Activated CD4-positive, alpha-beta T cell treated with anti-CD3 and anti-CD28 coated beads, Interleukin-2, amount 10 ng/mL, durations not matched to agents 7 days and 5 days (primary cell): ENCODE results near the gene UMAD1. TPM values are rescaled to one million over a fixed set of nuclear protein-coding genes. Genes with fewer than 3 reads are reported as not detected.

Experiments used
- CTCF ChIA-PET: fragments of 350-600 bp; sonication (Branson Sonifier 250); formaldehyde crosslinking; loops from one replicate; lab custom pipeline; 2021; ENCODE audit warnings: antibody characterized with exemption; lab: Charles Lee
- POLR2A ChIA-PET: fragments of 350-600 bp; sonication (Branson Sonifier 250); formaldehyde crosslinking; loops from one replicate; lab custom pipeline; 2021; ENCODE audit warnings: antibody characterized with exemption; lab: Charles Lee
- DNase-seq: peaks from one replicate; pipeline ENCODE4 v3.0.0-alpha.2; 2020
- H3K27ac Mint-ChIP-seq: one replicate; pipeline ENCODE4 v1.8.0; 2021; ENCODE audit warnings: mild to moderate bottlenecking, moderate library complexity, mixed read lengths
- H3K27me3 Mint-ChIP-seq: one replicate; pipeline ENCODE4 v1.8.0; 2021; ENCODE audit warnings: mixed read lengths
- H3K36me3 Mint-ChIP-seq: one replicate; pipeline ENCODE4 v1.8.0; 2021; ENCODE audit warnings: low read depth, mixed read lengths
- H3K4me1 Mint-ChIP-seq: one replicate; pipeline ENCODE4 v1.8.0; 2021; ENCODE audit warnings: mixed read lengths
- H3K4me3 Mint-ChIP-seq: one replicate; pipeline ENCODE4 v1.8.0; 2021; ENCODE audit warnings: mild to moderate bottlenecking, moderate library complexity, mixed read lengths
- H3K9me3 Mint-ChIP-seq: one replicate; pipeline ENCODE4 v1.8.0; 2021; ENCODE audit warnings: mixed read lengths
- total RNA-seq, 2 experiments: library from RNA; stranded (reverse); gene quantifications; one replicate each; pipeline ENCODE4 v1.2.3, GENCODE V29; 2021

The UMAD1 gene
- total RNA-seq, 2 experiments from 2014 or later, result 16.3 to 16.4 TPM

GRCh38 chr7:7870555-7870954 lies 230.0 kb downstream of the UMAD1 start:
- ChIA-PET CTCF (no interaction called here), POLR2A (no interaction called here)
- Mint-ChIP-seq H3K27me3 (no peaks in the 10 kb centered on the region), H3K27ac (no peak overlapping the region), H3K9me3 (peaks cover 2% of the 10 kb centered on the region), H3K4me3 (no peak overlapping the region), H3K36me3 (peaks cover 5% of the 10 kb centered on the region), H3K4me1 (no peaks in the 10 kb centered on the region)
- no peak for DNase-seq

- Mint-ChIP-seq H3K4me1 (no peaks in the 10 kb centered on the region), H3K27ac (no peak overlapping the region), H3K4me3 (no peak overlapping the region), H3K27me3 (no peaks in the 10 kb centered on the region), H3K36me3 (peaks cover 5% of the 10 kb centered on the region), H3K9me3 (peaks cover 2% of the 10 kb centered on the region)
- ChIA-PET POLR2A (no interaction called here), CTCF (no interaction called here)
- DNase-seq, result no peak
Measured at GRCh38 chr7:7876419-7876818, 235.9 kb downstream of the UMAD1 start.

GRCh38 chr7:7881581-7881980 lies 241.0 kb downstream of the UMAD1 start:
- ChIA-PET POLR2A (no interaction called here), CTCF (no interaction called here)
- no peaks in the 10 kb centered on the region for H3K9me3 Mint-ChIP-seq

GRCh38 chr7:7882888-7883287 lies 242.3 kb downstream of the UMAD1 start:
- POLR2A ChIA-PET, result no interaction called here
- Mint-ChIP-seq H3K27ac (no peak overlapping the region), H3K4me1 (no peaks in the 10 kb centered on the region), H3K9me3 (no peaks in the 10 kb centered on the region), H3K36me3 (no peaks in the 10 kb centered on the region), H3K4me3 (no peak overlapping the region), H3K27me3 (no peaks in the 10 kb centered on the region)
- no peak for DNase-seq
- CTCF ChIA-PET, result no interaction called here

More at GRCh38 chr7:7881581-7881980, 241.0 kb downstream of the UMAD1 start:
- Mint-ChIP-seq H3K27me3 (no peaks in the 10 kb centered on the region), H3K27ac (no peak overlapping the region), H3K4me3 (no peak overlapping the region), H3K4me1 (no peaks in the 10 kb centered on the region), H3K36me3 (no peaks in the 10 kb centered on the region)
- no peak for DNase-seq

- ChIA-PET POLR2A (no interaction called here), CTCF (no interaction called here)
- Mint-ChIP-seq H3K4me1 (no peaks in the 10 kb centered on the region), H3K9me3 (no peaks in the 10 kb centered on the region), H3K27ac (no peak overlapping the region), H3K36me3 (no peaks in the 10 kb centered on the region), H3K4me3 (no peak overlapping the region), H3K27me3 (no peaks in the 10 kb centered on the region)
- no peak for DNase-seq
Measured at GRCh38 chr7:7883394-7883793, 242.8 kb downstream of the UMAD1 start.

GRCh38 chr7:7884855-7885254 lies 244.3 kb downstream of the UMAD1 start:
- POLR2A ChIA-PET, result no interaction called here
- no peak overlapping the region for H3K4me3 Mint-ChIP-seq
- no peaks in the 10 kb centered on the region for H3K27me3 Mint-ChIP-seq
- H3K9me3 Mint-ChIP-seq, result no peaks in the 10 kb centered on the region
- no peaks in the 10 kb centered on the region for H3K4me1 Mint-ChIP-seq
- no peak overlapping the region for H3K27ac Mint-ChIP-seq
- H3K36me3 Mint-ChIP-seq, result no peaks in the 10 kb centered on the region
- CTCF ChIA-PET, result interaction anchor here (0.6 kb wide), 1 partner anchor 52 kb away, joined by 3 read pairs; no protein-coding TSS in a partner anchor
- no peak for DNase-seq

GRCh38 chr7:7889791-7890568 lies 249.4 kb downstream of the UMAD1 start:
- CTCF ChIA-PET, result no interaction called here
- DNase-seq, result no peak
- Mint-ChIP-seq H3K36me3 (no peaks in the 10 kb centered on the region), H3K27me3 (no peaks in the 10 kb centered on the region), H3K4me1 (no peaks in the 10 kb centered on the region), H3K9me3 (no peaks in the 10 kb centered on the region), H3K4me3 (no peak overlapping the region), H3K27ac (no peak overlapping the region)
- POLR2A ChIA-PET, result no interaction called here

- ChIA-PET POLR2A (no interaction called here), CTCF (no interaction called here)
- Mint-ChIP-seq H3K27ac (no peak overlapping the region), H3K9me3 (no peaks in the 10 kb centered on the region), H3K4me3 (no peak overlapping the region), H3K27me3 (no peaks in the 10 kb centered on the region), H3K4me1 (no peaks in the 10 kb centered on the region), H3K36me3 (no peaks in the 10 kb centered on the region)
- DNase-seq, result no peak
Measured at GRCh38 chr7:7895004-7895650, 254.6 kb downstream of the UMAD1 start.

GRCh38 chr7:7895754-7896153 lies 255.2 kb downstream of the UMAD1 start:
- DNase-seq, result no peak
- Mint-ChIP-seq H3K27ac (no peak overlapping the region), H3K4me3 (no peak overlapping the region), H3K36me3 (no peaks in the 10 kb centered on the region), H3K4me1 (no peaks in the 10 kb centered on the region), H3K9me3 (no peaks in the 10 kb centered on the region), H3K27me3 (no peaks in the 10 kb centered on the region)
- ChIA-PET CTCF (no interaction called here), POLR2A (no interaction called here)

- ChIA-PET CTCF (no interaction called here), POLR2A (no interaction called here)
Measured at GRCh38 chr7:7897509-7897908, 257.0 kb downstream of the UMAD1 start.

GRCh38 chr7:7897949-7898515 lies 257.5 kb downstream of the UMAD1 start:
- no peak for DNase-seq
- no peaks in the 10 kb centered on the region for H3K36me3 Mint-ChIP-seq
- no peak overlapping the region for H3K27ac Mint-ChIP-seq
- H3K9me3 Mint-ChIP-seq, result no peaks in the 10 kb centered on the region
- no peaks in the 10 kb centered on the region for H3K27me3 Mint-ChIP-seq
- CTCF ChIA-PET, result no interaction called here
- POLR2A ChIA-PET, result no interaction called here
- H3K4me3 Mint-ChIP-seq, result no peak overlapping the region
- peaks cover 4% of the 10 kb centered on the region for H3K4me1 Mint-ChIP-seq

More at GRCh38 chr7:7897509-7897908, 257.0 kb downstream of the UMAD1 start:
- H3K9me3 Mint-ChIP-seq, result no peaks in the 10 kb centered on the region
- H3K27ac Mint-ChIP-seq, result no peak overlapping the region
- no peak for DNase-seq
- no peaks in the 10 kb centered on the region for H3K36me3 Mint-ChIP-seq
- H3K4me3 Mint-ChIP-seq, result no peak overlapping the region
- H3K27me3 Mint-ChIP-seq, result no peaks in the 10 kb centered on the region
- no peaks in the 10 kb centered on the region for H3K4me1 Mint-ChIP-seq

- H3K4me3 Mint-ChIP-seq, result no peak overlapping the region
- H3K36me3 Mint-ChIP-seq, result no peaks in the 10 kb centered on the region
- DNase-seq, result no peak
- peaks cover 6% of the 10 kb centered on the region for H3K4me1 Mint-ChIP-seq
- H3K27me3 Mint-ChIP-seq, result no peaks in the 10 kb centered on the region
- H3K27ac Mint-ChIP-seq, result no peak overlapping the region
- peaks cover 3% of the 10 kb centered on the region for H3K9me3 Mint-ChIP-seq
- POLR2A ChIA-PET, result no interaction called here
- CTCF ChIA-PET, result no interaction called here
Measured at GRCh38 chr7:7902845-7903244, 262.3 kb downstream of the UMAD1 start.

- Mint-ChIP-seq H3K27me3 (no peaks in the 10 kb centered on the region), H3K9me3 (peaks cover 3% of the 10 kb centered on the region), H3K4me3 (no peak overlapping the region), H3K36me3 (no peaks in the 10 kb centered on the region), H3K27ac (no peak overlapping the region), H3K4me1 (peaks cover 6% of the 10 kb centered on the region)
- DNase-seq, result no peak
- ChIA-PET CTCF (no interaction called here), POLR2A (no interaction called here)
Measured at GRCh38 chr7:7907306-7907705, 266.8 kb downstream of the UMAD1 start.
